MM.1S (cell line): ENCODE measurements around the gene ZKSCAN3.

Experiments
- DNase-seq: peaks from one replicate; pipeline ENCODE4 v3.0.0-alpha.2; 2015
- H2AFZ ChIP-seq: fragments of 300-600 bp; sonication (generic); 2 replicates; pipeline ENCODE4 v1.6.0; 2016; ENCODE audit warnings: antibody characterized with exemption, low read length
- H3F3A ChIP-seq: fragments of 300-600 bp; sonication (generic); 2 replicates; pipeline ENCODE4 v1.6.1; 2016; ENCODE audit warnings: mild to moderate bottlenecking, antibody characterized with exemption, low read length, moderate library complexity, mixed read lengths; ENCODE audit not compliant: insufficient read depth
- H3K27ac ChIP-seq: fragments of 300-600 bp; sonication (generic); 2 replicates; pipeline ENCODE4 v1.5.1; 2016; ENCODE audit warnings: mild to moderate bottlenecking, low read length
- H3K27me3 ChIP-seq: fragments of 300-600 bp; sonication (generic); replicated peaks from 2 replicates; pipeline ENCODE4 v1.6.0; 2016; ENCODE audit warnings: low read length; ENCODE audit not compliant: insufficient read depth
- H3K36me3 ChIP-seq: fragments of 300-600 bp; sonication (generic); replicated peaks from 2 replicates; pipeline ENCODE4 v1.6.1; 2016; ENCODE audit warnings: mild to moderate bottlenecking, low read length, mixed read lengths; ENCODE audit not compliant: insufficient read depth
- H3K4me1 ChIP-seq: fragments of 300-600 bp; sonication (generic); 2 replicates; pipeline ENCODE4 v1.6.1; 2016; ENCODE audit warnings: low read length, mixed read lengths
- H3K4me2 ChIP-seq: fragments of 300-600 bp; sonication (generic); 2 replicates; pipeline ENCODE4 v1.6.0; 2016; ENCODE audit warnings: low read depth, low read length
- H3K4me3 ChIP-seq: fragments of 300-600 bp; sonication (generic); 2 replicates; pipeline ENCODE4 v1.5.1; 2016; ENCODE audit warnings: low read length, mixed read lengths
- H3K79me2 ChIP-seq: fragments of 300-600 bp; sonication (generic); 2 replicates; pipeline ENCODE4 v1.6.1; 2016; ENCODE audit warnings: mixed run types, low read length, mixed read lengths
- H3K9ac ChIP-seq: fragments of 300-600 bp; sonication (generic); 2 replicates; pipeline ENCODE4 v1.6.1; 2016; ENCODE audit warnings: low read length, mixed read lengths
- H3K9me2 ChIP-seq: fragments of 300-600 bp; sonication (generic); replicated peaks from 2 replicates; pipeline ENCODE4 v1.6.1; 2016; ENCODE audit warnings: mild to moderate bottlenecking, low read length, mixed read lengths; ENCODE audit not compliant: insufficient read depth
- H3K9me3 ChIP-seq: fragments of 300-600 bp; sonication (generic); replicated peaks from 2 replicates; pipeline ENCODE4 v1.6.1; 2016; ENCODE audit warnings: mild to moderate bottlenecking, low read length, mixed read lengths; ENCODE audit not compliant: insufficient read depth
- H4K20me1 ChIP-seq: fragments of 300-600 bp; sonication (generic); 2 replicates; pipeline ENCODE4 v1.6.1; 2016; ENCODE audit warnings: mild to moderate bottlenecking, low read length, moderate library complexity, mixed read lengths; ENCODE audit not compliant: insufficient read depth
- CTCF ChIP-seq: fragments of 300-600 bp; sonication (generic); IDR thresholded peaks from 2 replicates; pipeline ENCODE4 v1.5.1; 2016; ENCODE audit warnings: antibody characterized with exemption, low read length, mixed read lengths
- EZH2 ChIP-seq: fragments of 300-600 bp; sonication (generic); optimal IDR thresholded peaks from 2 replicates; pipeline ENCODE3; 2017; ENCODE audit warnings: low read depth, mild to moderate bottlenecking, antibody characterized with exemption, low read length, mixed read lengths
- EZH2phosphoT487 ChIP-seq: fragments of 300-600 bp; sonication (generic); IDR thresholded peaks from 2 replicates; pipeline ENCODE4 v1.6.1; 2018; ENCODE audit warnings: antibody characterized with exemption, low read length

The ZKSCAN3 gene

GRCh38 chr6:28354688-28355554 is 5.2 kb downstream of the ZKSCAN3 start:
- H3K27me3 ChIP-seq, result no peaks in the 10 kb centered on the region
- H3K9me3 ChIP-seq, result no peaks in the 10 kb centered on the region
- H3F3A ChIP-seq, result no peaks in the 10 kb centered on the region
- H3K9ac ChIP-seq, result no peak overlapping the region
- peak overlapping the region; percentile 68; the same call in 1 of the 2 replicates for H3K4me3 ChIP-seq
- TF ChIP-seq EZH2phosphoT487, result no peak
- no peak for TF ChIP-seq EZH2
- TF ChIP-seq CTCF, result no peak
- no peaks in the 10 kb centered on the region for H4K20me1 ChIP-seq
- peak overlapping the region; percentile 54; the same call in 1 of the 2 replicates for H3K4me2 ChIP-seq
- no peaks in the 10 kb centered on the region for H3K36me3 ChIP-seq
- no peak overlapping the region for H3K27ac ChIP-seq
- DNase-seq, result no peak
- H2AFZ ChIP-seq, result no peak overlapping the region
- H3K9me2 ChIP-seq, result no peaks in the 10 kb centered on the region
- peaks cover 3% of the 10 kb centered on the region; the same call in 1 of the 2 replicates for H3K4me1 ChIP-seq
- H3K79me2 ChIP-seq, result peaks cover 12% of the 10 kb centered on the region

GRCh38 chr6:28355743-28356665 is 6.3 kb downstream of the ZKSCAN3 start:
- Histone ChIP-seq H2AFZ (peak overlapping the region; percentile 59), H3F3A (no peaks in the 10 kb centered on the region), H3K4me3 (peak overlapping the region; percentile 68), H3K79me2 (peaks cover 3% of the 10 kb centered on the region; the same call in 1 of the 2 replicates), H3K36me3 (no peaks in the 10 kb centered on the region), H3K4me2 (peak overlapping the region; percentile 54), H3K4me1 (no peaks in the 10 kb centered on the region), H3K9me2 (no peaks in the 10 kb centered on the region), H3K27ac (no peak overlapping the region), H3K9ac (peak overlapping the region; percentile 18; the same call in 1 of the 2 replicates), H4K20me1 (no peaks in the 10 kb centered on the region), H3K9me3 (no peaks in the 10 kb centered on the region), H3K27me3 (no peaks in the 10 kb centered on the region)
- TF ChIP-seq CTCF (peak; percentile 77), EZH2 (no peak), EZH2phosphoT487 (no peak)
- DNase-seq, result peak; percentile 77

GRCh38 chr6:28356666-28357020 is 6.9 kb downstream of the ZKSCAN3 start:
- no peaks in the 10 kb centered on the region for H3K9me2 ChIP-seq
- H3K4me3 ChIP-seq, result no peak overlapping the region
- H3K9me3 ChIP-seq, result no peaks in the 10 kb centered on the region
- no peaks in the 10 kb centered on the region for H4K20me1 ChIP-seq
- H2AFZ ChIP-seq, result no peak overlapping the region
- H3K9ac ChIP-seq, result no peak overlapping the region
- no peaks in the 10 kb centered on the region for H3K36me3 ChIP-seq
- H3K79me2 ChIP-seq, result no peaks in the 10 kb centered on the region
- H3K27me3 ChIP-seq, result no peaks in the 10 kb centered on the region
- H3K4me2 ChIP-seq, result no peak overlapping the region
- no peak for TF ChIP-seq CTCF
- TF ChIP-seq EZH2, result no peak
- TF ChIP-seq EZH2phosphoT487, result no peak
- H3K27ac ChIP-seq, result no peak overlapping the region
- no peaks in the 10 kb centered on the region for H3F3A ChIP-seq
- H3K4me1 ChIP-seq, result no peaks in the 10 kb centered on the region
- no peak for DNase-seq
